Activated CD8-positive, alpha-beta T cell treated with anti-CD3 and anti-CD28 coated beads, Interleukin-2, amount 10 ng/mL, durations not matched to agents 7 days and 5 days (primary cell): ENCODE measurements around the gene GSTT2B. TPM values are rescaled to one million over a fixed set of nuclear protein-coding genes. Genes with fewer than 3 reads are reported as not detected.
"Not testable (repeated sequence)": the region's sequence is repeated elsewhere in the genome, so short reads cannot be mapped to it uniquely, and the experiment has no call there.

Experiments
- ATAC-seq: fragments of 150-1000 bp; cut with Tn5 transposase; one replicate; pipeline ENCODE4 v1.10.0; 2021; ENCODE audit warnings: moderate library complexity
- CTCF ChIA-PET: fragments of 350-600 bp; sonication (Branson Sonifier 250); formaldehyde crosslinking; loops from one replicate; lab custom pipeline; 2021; ENCODE audit warnings: antibody characterized with exemption; lab: Charles Lee
- POLR2A ChIA-PET: fragments of 350-600 bp; sonication (Branson Sonifier 250); formaldehyde crosslinking; loops from one replicate; lab custom pipeline; 2021; ENCODE audit warnings: antibody characterized with exemption; lab: Charles Lee
- DNase-seq: peaks from one replicate; pipeline ENCODE4 v3.0.0-alpha.2; 2020
- H3K27ac Mint-ChIP-seq: one replicate; pipeline ENCODE4 v1.8.0; 2021; ENCODE audit warnings: mild to moderate bottlenecking, mixed read lengths
- H3K27me3 Mint-ChIP-seq: one replicate; pipeline ENCODE4 v1.8.0; 2021; ENCODE audit warnings: low read depth, mixed read lengths
- H3K36me3 Mint-ChIP-seq: one replicate; pipeline ENCODE4 v1.8.0; 2021; ENCODE audit warnings: low read depth, mixed read lengths
- H3K4me1 Mint-ChIP-seq: one replicate; pipeline ENCODE4 v1.8.0; 2021; ENCODE audit warnings: low read depth, mixed read lengths
- H3K4me3 Mint-ChIP-seq: one replicate; pipeline ENCODE4 v1.8.0; 2021; ENCODE audit warnings: mild to moderate bottlenecking, mixed read lengths
- H3K9me3 Mint-ChIP-seq: one replicate; pipeline ENCODE4 v1.8.0; 2022; ENCODE audit warnings: mixed read lengths; ENCODE audit not compliant: insufficient read depth
- total RNA-seq, 2 experiments: library from RNA; stranded (reverse); gene quantifications; one replicate each; pipeline ENCODE4 v1.2.3, GENCODE V29; 2021

The GSTT2B gene
- total RNA-seq, 2 experiments from 2014 or later, result not detected

DNA sequence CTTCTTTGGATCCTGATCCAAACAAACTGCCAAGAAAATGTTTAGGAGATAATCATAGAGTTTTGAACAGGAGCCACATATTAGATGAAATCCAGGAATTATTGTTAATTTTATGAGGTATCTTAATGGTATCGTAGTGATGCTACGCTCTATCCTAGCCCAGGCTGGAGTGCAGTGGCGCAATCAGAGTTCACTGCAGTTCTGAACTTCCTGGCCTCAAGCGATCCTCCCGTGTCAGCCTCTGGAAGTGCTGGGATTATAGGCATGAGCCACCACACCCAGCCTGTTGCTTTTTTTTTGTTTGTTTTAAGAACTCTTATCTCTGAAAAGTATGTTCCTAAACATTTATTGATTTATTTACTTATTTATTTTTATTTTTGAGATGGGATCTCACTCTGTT lies 41.9 kb upstream of the GSTT2B start:
- Mint-ChIP-seq H3K9me3 (no peaks in the 10 kb centered on the region), H3K4me1 (peaks cover 1% of the 10 kb centered on the region), H3K4me3 (no peak overlapping the region), H3K27ac (no peak overlapping the region), H3K27me3 (peaks cover 10% of the 10 kb centered on the region), H3K36me3 (no peaks in the 10 kb centered on the region)
- no peak for DNase-seq
- ATAC-seq, result no peak
- CTCF ChIA-PET, result interaction anchor here (0.7 kb wide), 1 partner anchor 178 kb away, joined by 3 read pairs; no protein-coding TSS in a partner anchor
- POLR2A ChIA-PET, result interaction anchor here (0.6 kb wide), 1 partner anchor 394 kb away, joined by 4 read pairs; no protein-coding TSS in a partner anchor

DNA sequence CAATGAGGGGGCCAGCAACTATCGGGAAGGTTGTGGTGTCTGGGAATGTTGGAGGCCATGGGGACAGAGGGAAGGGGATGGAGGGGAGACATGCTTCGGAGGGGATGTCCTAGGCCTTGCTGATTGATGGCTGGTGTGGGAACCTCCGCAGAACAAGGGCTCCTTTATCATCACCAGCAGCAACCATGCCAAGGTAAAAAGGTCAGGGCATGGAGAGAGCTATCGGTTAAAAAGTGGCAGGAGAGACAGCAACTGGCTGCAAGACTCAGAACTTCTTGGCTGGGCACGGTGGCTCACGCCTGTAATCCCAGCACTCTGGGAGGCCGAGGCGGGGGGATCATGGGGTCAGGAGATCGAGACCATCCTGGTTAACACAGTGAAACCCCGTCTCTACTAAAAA lies 41.3 kb upstream of the GSTT2B start:
- no peak overlapping the region for H3K27ac Mint-ChIP-seq
- H3K4me1 Mint-ChIP-seq, result peaks cover 1% of the 10 kb centered on the region
- ChIA-PET CTCF (no interaction called here), POLR2A (interaction anchor here (1.6 kb wide), 1 partner anchor 9 kb away, joined by 4 read pairs; the partner anchor contains the start of gene CABIN1)
- no peak overlapping the region for H3K4me3 Mint-ChIP-seq
- ATAC-seq (no peak), DNase-seq (no peak)
- no peaks in the 10 kb centered on the region for H3K36me3 Mint-ChIP-seq
- H3K9me3 Mint-ChIP-seq, result no peaks in the 10 kb centered on the region
- peaks cover 14% of the 10 kb centered on the region for H3K27me3 Mint-ChIP-seq

DNA sequence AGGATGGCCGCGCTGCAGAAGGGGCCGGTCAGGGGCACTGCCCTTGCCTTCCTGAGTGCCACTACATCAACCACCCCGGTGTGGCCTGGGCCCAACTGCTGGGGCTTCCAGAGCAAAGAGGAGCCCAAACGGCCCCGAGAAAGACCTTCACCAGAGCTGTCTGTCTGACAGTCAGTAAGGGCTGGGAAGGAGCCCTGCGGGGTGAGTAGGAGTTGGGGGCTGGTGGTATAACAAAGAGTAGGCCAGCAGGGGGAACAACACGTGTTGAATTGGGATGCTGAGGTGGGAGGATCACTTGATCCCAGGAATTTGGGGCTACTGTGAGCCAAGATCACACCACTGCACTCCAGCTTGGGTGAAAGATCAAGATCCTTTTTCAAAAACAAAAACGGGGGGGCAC lies 40.3 kb upstream of the GSTT2B start:
- Mint-ChIP-seq H3K9me3 (no peaks in the 10 kb centered on the region), H3K36me3 (no peaks in the 10 kb centered on the region), H3K27me3 (peaks cover 18% of the 10 kb centered on the region), H3K27ac (no peak overlapping the region), H3K4me1 (peaks cover 1% of the 10 kb centered on the region), H3K4me3 (no peak overlapping the region)
- ChIA-PET POLR2A (interaction anchor here (1.6 kb wide), 1 partner anchor 10 kb away, joined by 4 read pairs; the partner anchor contains the start of gene CABIN1), CTCF (no interaction called here)
- DNase-seq (no peak), ATAC-seq (no peak)

DNA sequence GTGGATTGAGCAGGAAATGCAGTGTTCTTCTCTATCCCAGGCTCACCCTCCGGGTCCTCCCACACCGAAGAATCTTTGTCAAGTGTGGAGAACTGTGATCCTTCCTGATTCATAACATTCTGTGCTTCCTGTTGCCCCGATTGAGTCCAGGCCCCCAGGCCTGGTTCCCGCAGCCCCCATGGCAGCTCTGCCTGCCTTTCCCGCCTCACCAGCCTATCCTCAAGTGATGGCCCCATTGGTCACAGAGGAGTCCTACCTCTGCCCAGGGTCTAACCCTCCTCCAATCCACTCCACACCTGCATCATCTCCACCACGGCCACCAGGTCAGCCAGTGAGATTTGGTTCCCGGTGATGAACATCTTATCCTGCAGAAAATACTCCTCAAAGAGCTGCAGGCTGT lies 38.8 kb upstream of the GSTT2B start:
- CTCF ChIA-PET, ATAC-seq, H3K27ac Mint-ChIP-seq, H3K4me1 Mint-ChIP-seq, POLR2A ChIA-PET, H3K36me3 Mint-ChIP-seq, H3K4me3 Mint-ChIP-seq, DNase-seq, H3K9me3 Mint-ChIP-seq: not testable (repeated sequence)
- peaks cover 25% of the 10 kb centered on the region for H3K27me3 Mint-ChIP-seq

DNA sequence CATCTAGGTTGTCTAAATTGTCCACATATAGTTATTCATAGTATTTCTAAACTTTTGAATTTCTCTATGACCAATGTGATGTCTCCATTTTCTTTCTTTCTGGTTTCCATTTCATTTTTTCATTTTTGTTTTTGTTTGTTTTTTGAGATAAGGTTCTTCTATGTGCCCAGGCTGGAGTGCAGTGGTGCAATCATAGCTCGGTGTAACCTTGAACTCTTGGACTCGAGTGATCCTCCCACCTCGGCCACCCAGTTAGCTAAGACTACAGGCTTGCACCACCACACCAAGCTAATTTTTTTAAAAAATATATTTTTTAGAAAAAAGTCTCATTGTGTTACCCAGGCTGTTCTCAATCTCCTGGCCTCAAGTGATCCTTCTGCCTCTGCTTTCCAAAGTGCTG lies 36.1 kb upstream of the GSTT2B start:
- POLR2A ChIA-PET, result no interaction called here
- ATAC-seq, result no peak
- CTCF ChIA-PET, result no interaction called here
- Mint-ChIP-seq H3K9me3 (no peaks in the 10 kb centered on the region), H3K27me3 (peaks cover 19% of the 10 kb centered on the region), H3K4me3 (no peak overlapping the region), H3K36me3 (no peaks in the 10 kb centered on the region), H3K4me1 (no peaks in the 10 kb centered on the region), H3K27ac (no peak overlapping the region)
- DNase-seq, result no peak

DNA sequence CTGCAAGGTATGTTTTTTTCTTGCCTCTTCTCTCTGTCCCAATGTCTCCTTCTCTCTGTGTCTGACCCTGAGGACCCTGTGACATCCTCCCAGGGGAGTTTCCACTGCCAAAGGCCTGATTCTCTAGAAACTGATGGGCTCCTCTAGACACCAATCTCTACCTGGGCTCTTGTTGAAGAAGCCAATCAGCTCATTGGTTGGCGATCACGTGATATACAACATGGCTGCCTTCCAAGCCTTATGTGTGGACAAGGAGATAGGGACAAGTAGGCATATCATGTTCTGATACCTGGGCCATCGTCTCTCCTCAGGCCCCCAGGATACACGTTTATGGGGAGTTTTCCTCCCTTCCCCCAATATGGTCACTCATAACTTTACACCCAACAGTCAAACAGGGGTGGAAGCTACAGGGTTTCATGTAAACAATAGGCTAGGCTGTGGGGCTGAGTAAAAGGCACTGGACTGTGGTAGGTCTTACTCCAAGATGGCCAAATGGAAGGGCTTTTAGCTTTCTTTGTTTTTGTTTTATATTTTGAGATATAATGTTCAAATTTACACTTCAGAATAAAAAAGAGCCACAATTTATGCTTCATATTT lies 32.7 kb upstream of the GSTT2B start:
- H3K36me3 Mint-ChIP-seq, CTCF ChIA-PET, H3K4me3 Mint-ChIP-seq, H3K9me3 Mint-ChIP-seq, H3K4me1 Mint-ChIP-seq, ATAC-seq, H3K27ac Mint-ChIP-seq, DNase-seq: not testable (repeated sequence)
- peaks cover 15% of the 10 kb centered on the region for H3K27me3 Mint-ChIP-seq
- POLR2A ChIA-PET, result interaction anchor here (0.6 kb wide), 1 partner anchor 68 kb away, joined by 3 read pairs; no protein-coding TSS in a partner anchor

DNA sequence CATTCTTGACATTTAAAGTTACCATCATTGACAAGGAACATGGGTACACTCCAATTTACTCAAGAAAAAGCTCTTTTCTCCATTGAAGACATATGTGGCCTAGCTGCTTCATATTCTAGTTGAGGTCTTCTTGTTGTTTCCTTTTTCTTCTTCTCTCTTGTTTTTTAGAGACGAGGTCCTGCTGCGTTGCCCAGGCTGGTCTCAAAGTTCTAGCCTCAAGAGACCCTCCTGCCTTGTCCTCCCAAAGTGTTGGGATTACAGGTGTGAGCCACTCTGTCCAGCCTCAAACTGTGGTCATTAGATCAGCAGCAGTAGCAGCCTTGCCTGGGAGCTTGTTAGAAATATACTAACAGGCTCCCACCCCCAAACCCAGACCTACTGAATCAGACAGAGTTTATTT lies 32.1 kb upstream of the GSTT2B start:
- POLR2A ChIA-PET, H3K27ac Mint-ChIP-seq: not testable (repeated sequence)

DNA sequence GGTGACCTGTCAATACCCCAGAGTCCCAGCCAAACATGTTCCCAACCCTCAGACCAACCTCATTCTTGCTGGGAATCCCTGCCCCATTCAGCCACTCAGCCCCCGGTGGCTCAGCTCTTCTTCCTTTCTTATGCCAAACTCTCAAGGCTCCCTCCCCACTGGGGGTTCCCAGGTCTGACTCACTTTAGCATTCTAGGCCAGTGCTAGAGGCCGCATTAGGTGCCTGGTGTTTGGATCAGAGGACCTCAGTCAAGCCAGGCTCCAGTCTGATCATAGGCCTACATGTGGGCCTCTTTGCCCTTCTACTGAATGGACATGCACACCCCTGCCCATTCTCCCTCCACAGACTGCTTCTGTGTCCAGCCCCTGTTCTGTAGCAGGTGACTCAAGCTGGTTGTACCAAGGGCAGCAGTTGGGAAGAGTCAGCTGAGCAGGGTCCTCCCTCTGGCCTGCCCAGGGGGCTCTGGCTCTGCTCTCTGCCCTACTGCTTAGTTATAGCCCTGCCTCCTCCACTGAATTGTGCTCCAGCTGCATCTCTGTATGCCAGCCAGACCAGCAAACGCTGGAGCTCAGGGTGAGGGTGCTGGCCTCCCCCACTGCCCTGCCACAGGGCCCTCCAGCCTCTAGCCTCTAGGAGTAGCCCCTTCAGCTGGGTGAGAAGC lies 28.7 kb upstream of the GSTT2B start:
- POLR2A ChIA-PET, H3K36me3 Mint-ChIP-seq, DNase-seq, H3K4me1 Mint-ChIP-seq, H3K27me3 Mint-ChIP-seq, CTCF ChIA-PET, H3K9me3 Mint-ChIP-seq, H3K27ac Mint-ChIP-seq, H3K4me3 Mint-ChIP-seq, ATAC-seq: not testable (repeated sequence)

More for the DNA sequence above, 32.1 kb upstream of the GSTT2B start:
- DNase-seq, H3K36me3 Mint-ChIP-seq, ATAC-seq, H3K4me1 Mint-ChIP-seq, CTCF ChIA-PET, H3K4me3 Mint-ChIP-seq, H3K9me3 Mint-ChIP-seq: not testable (repeated sequence)
- peaks cover 15% of the 10 kb centered on the region for H3K27me3 Mint-ChIP-seq

DNA sequence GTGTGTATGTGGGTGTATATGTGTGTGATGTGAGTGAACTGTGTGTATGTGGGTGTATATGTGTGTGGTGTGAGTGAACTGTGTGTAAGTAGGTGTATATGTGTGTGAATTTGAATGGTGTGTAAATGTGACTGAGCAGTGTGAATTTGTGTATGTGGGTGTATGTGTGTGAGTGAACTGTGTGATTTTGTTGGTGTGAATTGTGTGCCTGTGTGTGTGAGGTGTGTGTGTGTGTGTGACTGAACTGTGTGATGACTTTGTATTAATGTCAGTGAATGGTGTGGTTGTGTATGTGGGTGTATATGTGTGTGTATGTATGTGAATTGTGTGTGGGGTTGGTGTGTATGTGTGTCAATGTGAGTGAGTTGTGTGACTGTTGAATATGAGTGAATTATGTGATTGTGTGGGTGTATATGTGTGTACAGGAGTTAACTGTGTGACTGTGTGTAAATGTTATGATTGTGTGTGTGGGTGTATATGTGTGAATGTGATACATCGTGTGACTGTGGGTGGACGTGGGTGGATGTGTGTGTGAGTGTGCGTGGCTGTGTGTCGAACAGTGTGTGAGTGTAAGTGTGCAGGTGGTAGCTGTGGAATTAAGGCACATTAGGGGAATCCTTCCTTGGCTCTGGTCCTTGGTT lies 25.7 kb upstream of the GSTT2B start:
- H3K9me3 Mint-ChIP-seq, H3K27me3 Mint-ChIP-seq, H3K36me3 Mint-ChIP-seq, H3K4me3 Mint-ChIP-seq, CTCF ChIA-PET, H3K4me1 Mint-ChIP-seq, DNase-seq, POLR2A ChIA-PET, ATAC-seq, H3K27ac Mint-ChIP-seq: not testable (repeated sequence)

DNA sequence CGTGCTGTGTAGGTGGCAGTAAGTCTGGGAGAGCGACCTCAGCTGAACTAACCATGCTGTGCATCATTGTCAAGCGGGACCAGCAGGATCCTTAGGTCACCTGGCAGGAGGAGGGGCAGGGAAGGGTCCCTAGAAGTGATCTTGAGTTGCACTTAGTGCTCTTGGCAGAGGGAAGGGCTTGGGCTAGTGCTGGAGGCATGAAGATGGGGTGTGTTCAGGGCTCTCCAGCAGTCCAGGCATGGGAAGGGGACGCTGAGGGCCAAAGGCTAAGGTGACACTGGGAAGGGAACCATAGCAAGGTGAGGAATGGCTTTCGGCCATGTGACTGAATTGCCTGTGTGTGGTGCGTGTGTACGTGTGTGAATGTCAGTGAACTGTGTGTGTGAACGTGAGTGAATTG lies 25.1 kb upstream of the GSTT2B start:
- H3K36me3 Mint-ChIP-seq, H3K4me1 Mint-ChIP-seq, ATAC-seq, H3K27ac Mint-ChIP-seq, CTCF ChIA-PET, H3K9me3 Mint-ChIP-seq, H3K4me3 Mint-ChIP-seq, H3K27me3 Mint-ChIP-seq, DNase-seq, POLR2A ChIA-PET: not testable (repeated sequence)

DNA sequence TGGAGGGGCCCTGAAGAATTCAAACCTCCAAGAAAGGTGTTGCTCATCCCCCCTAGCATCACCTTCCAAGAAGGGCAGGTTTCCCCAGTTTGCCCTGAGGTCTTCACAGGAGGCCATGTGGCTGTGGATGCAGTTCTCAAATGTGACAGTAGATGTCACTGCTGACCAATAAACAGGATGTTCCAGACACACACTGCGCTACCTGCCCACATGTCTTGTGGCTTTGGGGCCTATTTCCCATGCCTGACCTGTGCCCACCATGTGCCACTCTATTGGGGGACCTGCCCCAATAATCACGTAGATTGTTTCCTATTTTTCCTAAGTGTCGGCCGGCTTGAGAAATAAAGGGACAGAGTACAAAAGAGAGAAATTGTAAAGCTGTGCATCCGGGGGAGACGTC lies 23.4 kb upstream of the GSTT2B start:
- H3K4me1 Mint-ChIP-seq, result no peaks in the 10 kb centered on the region
- H3K36me3 Mint-ChIP-seq, result no peaks in the 10 kb centered on the region
- POLR2A ChIA-PET, result no interaction called here
- H3K9me3 Mint-ChIP-seq, result no peaks in the 10 kb centered on the region
- H3K27ac Mint-ChIP-seq, result no peak overlapping the region
- CTCF ChIA-PET, result no interaction called here
- no peak for DNase-seq
- no peak for ATAC-seq
- H3K27me3 Mint-ChIP-seq, result no peaks in the 10 kb centered on the region
- H3K4me3 Mint-ChIP-seq, result no peak overlapping the region

DNA sequence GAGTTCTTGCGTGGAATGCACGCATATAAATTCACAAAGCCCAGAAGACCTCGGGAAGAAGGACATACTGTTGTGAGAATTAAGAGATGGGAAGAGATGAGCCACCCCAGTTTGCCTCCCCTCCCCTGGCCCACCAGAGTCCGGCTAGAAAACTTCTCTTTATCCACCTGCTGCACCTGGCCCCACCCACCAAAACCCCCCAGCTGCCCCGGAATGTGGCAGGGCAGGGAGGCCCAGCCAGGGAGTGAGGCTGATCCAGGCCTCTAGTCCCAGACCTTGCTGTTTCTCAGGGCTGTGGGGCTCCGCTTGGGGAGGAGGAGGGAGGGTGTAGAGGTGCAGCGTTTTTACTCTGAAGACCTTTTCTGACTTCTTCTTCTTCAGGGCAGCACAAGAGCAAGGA lies 19.6 kb upstream of the GSTT2B start:
- POLR2A ChIA-PET, H3K27ac Mint-ChIP-seq, H3K36me3 Mint-ChIP-seq, DNase-seq, H3K4me3 Mint-ChIP-seq, H3K4me1 Mint-ChIP-seq, CTCF ChIA-PET, H3K27me3 Mint-ChIP-seq, ATAC-seq, H3K9me3 Mint-ChIP-seq: not testable (repeated sequence)
